H9 (cell line): ENCODE data around the gene ACOXL. TPM values are rescaled to one million over a fixed set of nuclear protein-coding genes. Genes with fewer than 3 reads are reported as not detected.

Experiments used
- DNase-seq: peaks from one replicate; pipeline ENCODE4 v3.0.0-alpha.2; 2017
- H2AFZ ChIP-seq: one replicate; pipeline ENCODE4 v1.6.1; 2013; ENCODE audit warnings: mild to moderate bottlenecking, low read length, control low read depth, moderate library complexity
- H2AK5ac ChIP-seq: 2 replicates; pipeline ENCODE4 v1.6.1; 2013; ENCODE audit warnings: low read length, control low read depth, mixed read lengths; ENCODE audit not compliant: insufficient read length
- H2BK120ac ChIP-seq: one replicate; pipeline ENCODE4 v1.6.1; 2013; ENCODE audit warnings: low read depth, mild to moderate bottlenecking, low read length, control low read depth, inconsistent platforms; ENCODE audit not compliant: poor library complexity, severe bottlenecking
- H2BK12ac ChIP-seq: 2 replicates; pipeline ENCODE4 v1.6.1; 2013; ENCODE audit warnings: low read length, control low read depth, mixed read lengths, low read depth; ENCODE audit not compliant: insufficient read length
- H2BK15ac ChIP-seq: 2 replicates; pipeline ENCODE4 v1.6.1; 2013; ENCODE audit warnings: low read depth, low read length, control low read depth
- H2BK20ac ChIP-seq: one replicate; pipeline ENCODE4 v1.6.1; 2013; ENCODE audit warnings: low read depth, mild to moderate bottlenecking, low read length, control low read depth, inconsistent platforms; ENCODE audit not compliant: poor library complexity, severe bottlenecking
- H2BK5ac ChIP-seq: 2 replicates; pipeline ENCODE4 v1.6.1; 2013; ENCODE audit warnings: low read length, control low read depth, mixed read lengths; ENCODE audit not compliant: insufficient read length
- H3K14ac ChIP-seq: 2 replicates; pipeline ENCODE4 v1.6.1; 2013; ENCODE audit warnings: low read length, control low read depth; ENCODE audit not compliant: insufficient read depth
- H3K18ac ChIP-seq: 2 replicates; pipeline ENCODE4 v1.6.1; 2013; ENCODE audit warnings: low read depth, mild to moderate bottlenecking, mixed read lengths, low read length, control low read depth; ENCODE audit not compliant: insufficient read length
- H3K23ac ChIP-seq: 2 replicates; pipeline ENCODE4 v1.6.1; 2013; ENCODE audit warnings: low read length, control low read depth, mixed read lengths, low read depth; ENCODE audit not compliant: insufficient read length
- H3K23me2 ChIP-seq: 2 replicates; pipeline ENCODE4 v1.6.1; 2013; ENCODE audit warnings: low read depth, mild to moderate bottlenecking, mixed read lengths, low read length, control low read depth; ENCODE audit not compliant: insufficient read length, poor library complexity, severe bottlenecking
- H3K27ac ChIP-seq: 2 replicates; pipeline ENCODE4 v1.5.1; 2013; ENCODE audit warnings: low read length, control low read depth, mixed read lengths, low read depth; ENCODE audit not compliant: insufficient read length
- H3K27me3 ChIP-seq: 2 replicates; pipeline ENCODE4 v1.6.1; 2013; ENCODE audit warnings: low read length, control low read depth, inconsistent platforms; ENCODE audit not compliant: insufficient read depth
- H3K4ac ChIP-seq: 2 replicates; pipeline ENCODE4 v1.6.1; 2013; ENCODE audit warnings: low read depth, mild to moderate bottlenecking, control low read depth, inconsistent platforms, low read length, moderate library complexity
- H3K4me1 ChIP-seq: 2 replicates; pipeline ENCODE4 v1.6.1; 2013; ENCODE audit warnings: low read length, control low read depth, inconsistent platforms; ENCODE audit not compliant: insufficient read depth
- H3K4me2 ChIP-seq: 2 replicates; pipeline ENCODE4 v1.6.1; 2013; ENCODE audit warnings: low read length, control low read depth, mixed read lengths; ENCODE audit not compliant: insufficient read length, insufficient read depth
- H3K56ac ChIP-seq: 2 replicates; pipeline ENCODE4 v1.6.1; 2013; ENCODE audit warnings: low read depth, mild to moderate bottlenecking, mixed read lengths, low read length, control low read depth; ENCODE audit not compliant: insufficient read length
- H3K79me1 ChIP-seq: 2 replicates; pipeline ENCODE4 v1.6.1; 2013; ENCODE audit warnings: low read depth, mild to moderate bottlenecking, moderate library complexity, low read length, control low read depth, inconsistent platforms; ENCODE audit not compliant: insufficient read depth, poor library complexity, severe bottlenecking
- H3K79me2 ChIP-seq: 2 replicates; pipeline ENCODE4 v1.6.1; 2013; ENCODE audit warnings: low read length, control low read depth, inconsistent platforms; ENCODE audit not compliant: insufficient read depth
- H3K9ac ChIP-seq: 2 replicates; pipeline ENCODE4 v1.6.1; 2013; ENCODE audit warnings: low read length, control low read depth, mixed read lengths; ENCODE audit not compliant: insufficient read length; ENCODE audit errors: extremely low read depth
- H3K9me3 ChIP-seq: one replicate; pipeline ENCODE4 v1.6.1; 2013; ENCODE audit warnings: low read depth, low read length, inconsistent platforms; ENCODE audit not compliant: control insufficient read depth
- H3T11ph ChIP-seq: one replicate; pipeline ENCODE4 v1.6.1; 2013; ENCODE audit warnings: mild to moderate bottlenecking, low read length, control low read depth, inconsistent platforms
- H4K20me1 ChIP-seq: one replicate; pipeline ENCODE4 v1.6.1; 2013; ENCODE audit not compliant: control insufficient read depth, insufficient read length, insufficient read depth
- H4K5ac ChIP-seq: 2 replicates; pipeline ENCODE4 v1.6.1; 2013; ENCODE audit warnings: low read depth, mild to moderate bottlenecking, mixed read lengths, low read length, control low read depth; ENCODE audit not compliant: insufficient read length
- H4K8ac ChIP-seq: replicated peaks from 2 replicates; pipeline ENCODE4 v1.6.1; 2013; ENCODE audit warnings: low read length, control low read depth, mixed read lengths, low read depth; ENCODE audit not compliant: insufficient read length
- H4K91ac ChIP-seq: 2 replicates; pipeline ENCODE4 v1.6.1; 2013; ENCODE audit warnings: low read depth, mild to moderate bottlenecking, moderate library complexity, mixed read lengths, low read length, control low read depth; ENCODE audit not compliant: insufficient read length
- H3K27ac Mint-ChIP-seq, 3 experiments: 2 replicates in 2 of 3; 3 replicates in 1 of 3; pipeline ENCODE4 v1.8.0; 2020 to 2021; ENCODE audit warnings: mixed read lengths in 3 of 3, mild to moderate bottlenecking in 1 of 3, moderate library complexity in 1 of 3
- H3K27me3 Mint-ChIP-seq: 2 replicates; pipeline ENCODE4 v1.8.0; 2021; ENCODE audit warnings: low read depth, mild to moderate bottlenecking, moderate library complexity, mixed read lengths
- H3K36me3 Mint-ChIP-seq, 3 experiments: 2 replicates in 2 of 3; 3 replicates in 1 of 3; pipeline ENCODE4 v1.8.0; 2020 to 2021; ENCODE audit warnings: low read depth in 3 of 3, mixed read lengths in 3 of 3; ENCODE audit not compliant: insufficient read depth in 1 of 3
- H3K4me1 Mint-ChIP-seq, 2 experiments: 2 replicates each; pipeline ENCODE4 v1.8.0; 2020; ENCODE audit warnings: mixed read lengths in 2 of 2
- H3K4me3 Mint-ChIP-seq, 2 experiments: 2 replicates in 1 of 2; 3 replicates in 1 of 2; pipeline ENCODE4 v1.8.0; 2020 to 2021; ENCODE audit warnings: mild to moderate bottlenecking in 2 of 2, mixed read lengths in 2 of 2, moderate library complexity in 1 of 2
- H3K9me3 Mint-ChIP-seq, 2 experiments: 2 replicates in 1 of 2; 3 replicates in 1 of 2; pipeline ENCODE4 v1.8.0; 2020; ENCODE audit warnings: mild to moderate bottlenecking in 2 of 2, mixed read lengths in 2 of 2, moderate library complexity in 1 of 2
- WGBS: extraction: QIAGEN DNeasy Blood & Tissue Kit; methylation state at CpG from one replicate; pipeline ENCODE4 v1.1.7; 2013; ENCODE audit warnings: missing lambda C conversion rate, low lambda C conversion rate, mixed read lengths; ENCODE audit not compliant: insufficient read length; ENCODE audit errors: extremely low coverage; 5-methylcytosine and 5-hydroxymethylcytosine counted together
- total RNA-seq: library from RNA; stranded (reverse); gene quantifications from 2 replicates; pipeline ENCODE4 v1.2.1, GENCODE V29; 2021
- TF ChIP-seq, protein P1 (sequence below): fragments of 200-600 bp; sonication (generic); conservative IDR thresholded peaks from 3 replicates; pipeline ENCODE4 v1.8.0; 2021; ENCODE audit warnings: antibody characterized with exemption, mild to moderate bottlenecking

The ACOXL gene
- total RNA-seq, 1 experiment from 2014 or later = 37.6 TPM

DNA sequence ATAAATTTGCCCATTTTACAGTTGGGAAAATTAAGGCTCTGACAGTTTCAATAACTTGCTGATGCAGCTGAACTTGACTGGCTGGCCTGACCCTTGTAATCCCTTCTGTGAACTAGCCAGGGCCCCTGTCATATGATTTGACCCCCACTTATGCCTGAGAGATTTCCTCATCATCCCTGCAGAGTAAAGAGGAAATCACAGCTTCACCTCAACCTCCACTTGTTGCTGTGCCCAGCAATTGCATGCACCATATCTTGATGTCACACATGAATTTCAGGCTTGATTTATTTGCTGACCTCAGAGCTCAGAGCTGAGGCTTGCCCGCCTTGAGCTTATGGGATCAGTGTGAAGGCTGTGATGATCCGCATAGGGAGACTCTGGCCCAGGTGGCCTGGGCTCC is 108.1 kb downstream of the ACOXL start:
- H3K27ac ChIP-seq = no peak overlapping the region
- TF ChIP-seq, protein P1, sequence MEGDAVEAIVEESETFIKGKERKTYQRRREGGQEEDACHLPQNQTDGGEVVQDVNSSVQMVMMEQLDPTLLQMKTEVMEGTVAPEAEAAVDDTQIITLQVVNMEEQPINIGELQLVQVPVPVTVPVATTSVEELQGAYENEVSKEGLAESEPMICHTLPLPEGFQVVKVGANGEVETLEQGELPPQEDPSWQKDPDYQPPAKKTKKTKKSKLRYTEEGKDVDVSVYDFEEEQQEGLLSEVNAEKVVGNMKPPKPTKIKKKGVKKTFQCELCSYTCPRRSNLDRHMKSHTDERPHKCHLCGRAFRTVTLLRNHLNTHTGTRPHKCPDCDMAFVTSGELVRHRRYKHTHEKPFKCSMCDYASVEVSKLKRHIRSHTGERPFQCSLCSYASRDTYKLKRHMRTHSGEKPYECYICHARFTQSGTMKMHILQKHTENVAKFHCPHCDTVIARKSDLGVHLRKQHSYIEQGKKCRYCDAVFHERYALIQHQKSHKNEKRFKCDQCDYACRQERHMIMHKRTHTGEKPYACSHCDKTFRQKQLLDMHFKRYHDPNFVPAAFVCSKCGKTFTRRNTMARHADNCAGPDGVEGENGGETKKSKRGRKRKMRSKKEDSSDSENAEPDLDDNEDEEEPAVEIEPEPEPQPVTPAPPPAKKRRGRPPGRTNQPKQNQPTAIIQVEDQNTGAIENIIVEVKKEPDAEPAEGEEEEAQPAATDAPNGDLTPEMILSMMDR = no peak
- H2BK5ac ChIP-seq = no peak overlapping the region
- Mint-ChIP-seq H3K27ac (peak overlapping the region in 1 of 3 experiments; percentile 36; a peak in 1 of 7 replicates), H3K27me3 (no peaks in the 10 kb centered on the region), H3K9me3 (peaks cover 0 to 3% of the 10 kb centered on the region in 2 experiments; a peak in 1 of 5 replicates), H3K4me1 (peaks cover 48% of the 10 kb centered on the region in 2 experiments), H3K4me3 (no peak overlapping the region), H3K36me3 (peaks cover 6 to 35% (median 29%) of the 10 kb centered on the region in 3 experiments; a peak in 6 of 7 replicates)
- H3K14ac ChIP-seq = no peak overlapping the region
- H3T11ph ChIP-seq = no peak overlapping the region
- no peak overlapping the region for H2BK20ac ChIP-seq
- H3K4me2 ChIP-seq = no peak overlapping the region
- no peaks in the 10 kb centered on the region for H3K79me2 ChIP-seq
- H3K56ac ChIP-seq = no peak overlapping the region
- no peak overlapping the region for H4K8ac ChIP-seq
- no peaks in the 10 kb centered on the region for H3K23me2 ChIP-seq
- no peak overlapping the region for H2BK120ac ChIP-seq
- H2AK5ac ChIP-seq = no peak overlapping the region
- DNase-seq = no peak
- peaks cover 20% of the 10 kb centered on the region; the same call in 1 of the 2 replicates for H3K4me1 ChIP-seq
- H3K9ac ChIP-seq = no peak overlapping the region
- no peak overlapping the region for H4K91ac ChIP-seq
- no peak overlapping the region for H2AFZ ChIP-seq
- no peak overlapping the region for H2BK12ac ChIP-seq
- no peak overlapping the region for H3K23ac ChIP-seq
- no peaks in the 10 kb centered on the region for H4K20me1 ChIP-seq
- H3K4ac ChIP-seq = no peak overlapping the region
- no peak overlapping the region for H2BK15ac ChIP-seq
- H3K27me3 ChIP-seq = no peaks in the 10 kb centered on the region
- no peaks in the 10 kb centered on the region for H3K79me1 ChIP-seq
- H4K5ac ChIP-seq = no peak overlapping the region
- H3K18ac ChIP-seq = no peak overlapping the region
- no peaks in the 10 kb centered on the region for H3K9me3 ChIP-seq
- no CpG with 5 or more reads among the region's 2 CpGs for WGBS
